Measurements from ENCODE around the gene PRADC1.

Gene PRADC1

GRCh38 chr2:73197579-73197978 is 35.5 kb downstream of the PRADC1 start:
- Mint-ChIP-seq H3K36me3 (ENCODE audit: low read depth) (no peaks in the 10 kb centered on the region), H3K9me3 (peaks cover 9% of the 10 kb centered on the region)

GRCh38 chr2:73187549-73187948 is 45.5 kb downstream of the PRADC1 start:
- H3K27me3 Mint-ChIP-seq (ENCODE audit: low read depth) = peaks cover 89% of the 10 kb centered on the region
- H3K36me3 Mint-ChIP-seq (ENCODE audit: low read depth) = no peaks in the 10 kb centered on the region
- H3K27ac Mint-ChIP-seq = no peak overlapping the region
- TF ChIP-seq CTCF (IDR thresholded peaks at IDR 0.05; ENCODE audit: unreplicated experiment in 3 of 3) = no peak
- H3K4me1 Mint-ChIP-seq = no peaks in the 10 kb centered on the region
- H3K4me3 Mint-ChIP-seq = no peak overlapping the region
- peaks cover 5% of the 10 kb centered on the region for H3K9me3 Mint-ChIP-seq

More at GRCh38 chr2:73197579-73197978, 35.5 kb downstream of the PRADC1 start:
- Mint-ChIP-seq H3K27me3 (ENCODE audit: low read depth) (peaks cover 77% of the 10 kb centered on the region), H3K27ac (no peak overlapping the region), H3K4me3 (no peak overlapping the region), H3K4me1 (no peaks in the 10 kb centered on the region)
- no peak for TF ChIP-seq CTCF (IDR thresholded peaks at IDR 0.05; ENCODE audit: unreplicated experiment in 3 of 3)

- Mint-ChIP-seq H3K4me1 (no peaks in the 10 kb centered on the region), H3K4me3 (no peak overlapping the region), H3K27ac (no peak overlapping the region), H3K9me3 (peaks cover 5% of the 10 kb centered on the region), H3K36me3 (ENCODE audit: low read depth) (no peaks in the 10 kb centered on the region), H3K27me3 (ENCODE audit: low read depth) (peaks cover 91% of the 10 kb centered on the region)
- TF ChIP-seq CTCF (IDR thresholded peaks at IDR 0.05; ENCODE audit: unreplicated experiment in 3 of 3) = no peak
Measured at GRCh38 chr2:73185965-73186364, 47.1 kb downstream of the PRADC1 start.
